ENCODE results near the gene RFTN1.
A peak's percentile ranks its signal among the peaks of the same experiment; 100 is the strongest.
"Not testable (repeated sequence)": the region's sequence is repeated elsewhere in the genome, so short reads cannot be mapped to it uniquely, and the experiment has no call there.

The RFTN1 gene

GRCh38 chr3:16317561-16317945 is 195.9 kb downstream of the RFTN1 start:
- DNase-seq = no peak

- no peak for DNase-seq
Measured at GRCh38 chr3:16316847-16317560, 196.5 kb downstream of the RFTN1 start.

- no peak for DNase-seq
Measured at GRCh38 chr3:16316396-16316795, 197.1 kb downstream of the RFTN1 start.

- no peak for DNase-seq
Measured at GRCh38 chr3:16315623-16316022, 197.9 kb downstream of the RFTN1 start.

- no peak for DNase-seq
Measured at GRCh38 chr3:16313886-16314645, 199.4 kb downstream of the RFTN1 start.

- peak; percentile 14 for DNase-seq
Measured at GRCh38 chr3:16311960-16312451, 201.5 kb downstream of the RFTN1 start.

- DNase-seq = not testable (repeated sequence)
Measured at GRCh38 chr3:16310486-16310885, 203.0 kb downstream of the RFTN1 start.

- peak; percentile 15 for DNase-seq
Measured at GRCh38 chr3:16309558-16309957, 203.9 kb downstream of the RFTN1 start.

- DNase-seq = no peak
Measured at GRCh38 chr3:16308727-16309126, 204.8 kb downstream of the RFTN1 start.

GRCh38 chr3:16307832-16308531 is 205.5 kb downstream of the RFTN1 start:
- DNase-seq = no peak

- peak; percentile 13 for DNase-seq
Measured at GRCh38 chr3:16305111-16305541, 208.4 kb downstream of the RFTN1 start.

- no peak for DNase-seq
Measured at GRCh38 chr3:16304061-16305010, 209.2 kb downstream of the RFTN1 start.

- no peak for DNase-seq
Measured at GRCh38 chr3:16303037-16303575, 210.4 kb downstream of the RFTN1 start.

- no peak for DNase-seq
Measured at GRCh38 chr3:16302082-16302631, 211.3 kb downstream of the RFTN1 start.

- no peak for DNase-seq
Measured at GRCh38 chr3:16301507-16301906, 212.0 kb downstream of the RFTN1 start.

- DNase-seq = peak; percentile 23
Measured at GRCh38 chr3:16300881-16301359, 212.6 kb downstream of the RFTN1 start.

- DNase-seq = no peak
Measured at GRCh38 chr3:16300307-16300706, 213.2 kb downstream of the RFTN1 start.

GRCh38 chr3:16299746-16300145 is 213.8 kb downstream of the RFTN1 start:
- DNase-seq = no peak

GRCh38 chr3:16298891-16299290 is 214.6 kb downstream of the RFTN1 start:
- DNase-seq = no peak

- no peak for DNase-seq
Measured at GRCh38 chr3:16297997-16298885, 215.3 kb downstream of the RFTN1 start.
